Posterior cingulate gyrus (tissue), 11 donors: ENCODE measurements around the gene TAC3.

Experiments
- DNase-seq, 10 donors: peaks; one replicate each; pipeline versions ENCODE4 v3.0.0 to v3.0.0-alpha.2; 2020 to 2021; ENCODE audit warnings: mixed read lengths in 3 of 10
- intact Hi-C: fragments of 100-400 bp; cut with DNase I; formaldehyde crosslinking; loops from one replicate; pipeline ENCODE4 v1.15.1; 2023

The TAC3 gene

DNA sequence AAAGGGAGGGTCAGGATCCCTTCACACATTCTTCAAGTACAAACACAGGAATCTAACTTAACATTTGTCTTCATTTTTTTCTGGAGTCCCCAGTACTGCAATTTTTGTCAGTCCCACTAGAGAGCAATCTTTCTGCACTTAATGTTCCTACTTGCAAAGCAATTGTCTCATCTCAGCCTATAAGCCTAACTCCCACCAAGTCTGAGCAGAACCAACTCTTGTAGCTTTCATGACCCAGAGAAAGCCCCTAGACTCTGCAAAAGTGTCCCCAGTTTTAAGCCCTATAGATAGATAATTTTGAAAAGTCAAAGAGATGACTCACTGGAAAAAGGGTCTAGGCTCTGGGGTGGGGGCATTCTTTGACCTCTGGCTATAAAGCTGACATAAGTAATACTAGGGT lies 8.2 kb downstream of the TAC3 start:
- intact Hi-C loops = loop anchor here (2.0 kb wide), 1 partner anchor 53 kb away; no protein-coding TSS in a partner anchor

DNA sequence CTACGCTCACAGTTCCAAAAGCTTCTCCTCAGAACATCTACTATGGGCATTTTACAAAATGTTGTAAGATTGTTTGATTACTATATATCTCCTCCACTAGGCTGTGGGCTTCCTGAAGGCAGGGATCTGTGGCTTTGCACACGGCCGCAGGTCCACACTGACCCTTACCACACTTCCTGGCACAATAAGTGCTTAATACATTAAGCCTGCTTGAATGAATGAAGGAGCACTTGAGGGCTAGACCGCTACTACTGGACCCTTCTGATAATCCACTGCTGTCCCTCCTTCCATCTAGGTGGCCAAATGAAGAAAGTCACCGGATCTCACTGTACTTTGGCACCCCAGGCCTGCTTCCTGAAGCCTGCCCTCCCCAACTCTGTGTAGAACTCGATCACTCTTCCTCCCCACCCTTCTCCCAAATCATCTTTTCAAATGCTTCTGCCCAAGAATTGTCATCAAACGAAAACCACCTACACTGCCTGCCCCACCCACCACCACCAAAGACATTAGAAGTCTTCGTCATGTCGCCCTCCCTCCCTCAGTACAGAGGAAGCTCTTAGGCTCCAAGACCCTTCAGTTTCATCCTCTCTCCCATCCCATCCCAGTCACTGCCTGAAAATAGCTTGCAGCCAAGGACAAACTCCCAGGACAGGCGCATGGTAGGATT lies 9.4 kb downstream of the TAC3 start:
- no peak for DNase-seq
- intact Hi-C loops = loop anchor here (1.0 kb wide), 1 partner anchor 105 kb away; no protein-coding TSS in a partner anchor

More for the DNA sequence above, 8.2 kb downstream of the TAC3 start:
- DNase-seq = peak in 1 of 10 donors; percentile 12

DNA sequence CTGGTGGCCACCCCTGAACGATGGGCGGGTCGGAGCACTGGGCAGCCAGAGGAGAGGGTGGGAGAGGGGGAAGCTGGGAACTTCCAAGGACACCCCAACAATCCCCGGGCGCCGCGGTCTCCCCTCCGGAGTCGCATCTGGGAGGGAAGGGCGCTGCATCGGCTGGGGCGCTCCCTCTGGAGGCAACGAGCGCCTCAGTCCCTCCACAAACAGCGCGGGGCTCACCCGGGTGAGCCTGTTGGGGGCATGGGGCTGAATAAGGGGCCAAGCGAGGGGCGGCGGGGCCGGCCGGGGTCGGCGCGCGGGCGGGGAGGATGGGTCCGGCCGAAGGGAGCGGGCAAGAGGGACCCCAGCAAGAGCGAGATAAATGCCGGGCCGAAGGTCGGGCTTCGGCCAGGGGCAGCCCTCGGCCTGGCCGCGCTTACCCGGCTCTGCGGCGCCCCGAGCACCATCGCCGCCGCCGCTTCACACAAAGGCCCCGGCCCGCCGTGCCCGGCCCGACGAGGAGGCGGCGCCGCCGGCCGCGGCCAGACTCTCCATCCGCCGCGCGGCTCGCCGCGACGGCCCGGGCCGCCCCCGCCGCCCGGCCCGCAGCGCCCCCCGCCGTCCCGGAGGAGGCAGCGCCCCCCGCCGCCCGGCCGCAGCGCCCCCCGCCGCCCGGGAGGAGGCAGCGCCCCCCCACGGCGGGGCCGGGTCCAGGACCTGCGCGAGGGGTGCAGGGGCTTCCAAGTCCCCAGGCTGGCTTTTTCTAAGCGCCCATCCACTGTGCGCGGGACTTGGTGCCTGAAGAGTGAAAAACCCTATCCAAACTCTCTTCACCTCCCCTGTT lies 10.1 kb downstream of the TAC3 start, which contains the start of gene ZBTB39:
TSS of gene ZBTB39 (minus strand) at position 567 of the 829 bp plus-strand sequence. CDS start 1,629 bp downstream, outside the sequence.
- intact Hi-C loops = no loop called here
- DNase-seq = peak in 9 of 10 donors; percentile 23 to 94 (median 49)

DNA sequence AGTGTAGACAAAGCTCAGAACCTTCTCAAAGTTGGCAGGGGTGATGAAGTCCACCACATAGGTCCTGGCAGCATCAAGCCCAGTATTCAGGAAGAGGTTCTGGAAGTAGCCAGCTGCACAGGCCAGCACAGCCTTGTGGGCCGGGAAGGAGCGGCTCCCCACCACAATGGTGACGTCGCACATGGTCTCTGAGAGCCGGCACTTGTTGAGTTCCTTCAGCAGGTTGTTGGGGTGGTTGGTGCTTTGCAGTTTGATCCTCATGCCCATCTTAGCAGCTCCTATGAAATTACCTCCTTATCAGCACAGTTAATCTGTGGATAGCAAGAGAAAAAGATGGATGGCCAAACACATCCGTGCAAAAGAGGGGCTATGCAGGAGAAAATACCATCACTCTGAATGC lies 11.7 kb downstream of the TAC3 start:
- intact Hi-C loops = no loop called here
- DNase-seq = peak in 1 of 10 donors; percentile 34

DNA sequence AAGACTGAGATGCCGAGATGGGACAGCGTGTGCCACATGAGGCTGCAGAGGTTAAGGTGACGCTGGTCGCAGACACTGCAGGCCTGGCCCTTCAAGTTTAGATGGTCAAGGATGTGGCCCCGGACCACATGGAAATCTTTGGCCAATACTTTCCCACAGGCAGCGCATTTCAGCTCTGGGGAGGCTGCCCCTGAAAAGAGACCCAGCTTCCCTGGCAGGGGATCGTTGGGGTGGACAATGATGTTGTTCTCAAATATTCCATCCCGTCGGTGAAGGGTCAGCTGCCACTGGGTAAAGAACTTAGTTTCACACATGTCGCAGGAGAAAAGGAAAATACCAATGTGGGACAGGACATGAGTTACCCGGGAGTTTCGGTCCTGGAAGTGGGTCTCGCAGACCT lies 12.9 kb downstream of the TAC3 start:
- peak in 1 of 10 donors; percentile 40 for DNase-seq
- intact Hi-C loops = no loop called here

DNA sequence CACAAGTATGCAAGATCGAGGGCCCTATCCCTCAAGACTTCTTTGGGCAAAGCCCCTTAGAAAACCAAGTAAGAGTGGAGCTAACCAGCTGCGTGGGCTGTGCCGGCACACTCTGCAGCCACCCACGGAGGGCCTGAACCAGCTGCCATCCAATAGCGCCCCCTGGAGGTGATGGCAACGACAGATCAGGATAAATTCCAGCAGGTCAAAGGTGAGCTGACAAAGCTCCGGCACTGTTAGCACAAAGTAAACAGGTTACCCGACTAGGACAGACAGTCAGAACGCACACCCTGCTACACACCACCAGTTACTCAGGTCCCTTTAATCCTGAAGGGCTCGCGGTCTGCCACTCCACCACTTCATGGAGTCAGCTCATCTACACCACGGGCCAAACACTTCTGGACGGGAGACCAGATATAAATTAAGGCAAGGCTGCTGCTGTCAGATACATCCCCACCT lies 14.9 kb downstream of the TAC3 start:
- peak in 6 of 10 donors; percentile 28 to 89 (median 43) for DNase-seq
- intact Hi-C loops = no loop called here

DNA sequence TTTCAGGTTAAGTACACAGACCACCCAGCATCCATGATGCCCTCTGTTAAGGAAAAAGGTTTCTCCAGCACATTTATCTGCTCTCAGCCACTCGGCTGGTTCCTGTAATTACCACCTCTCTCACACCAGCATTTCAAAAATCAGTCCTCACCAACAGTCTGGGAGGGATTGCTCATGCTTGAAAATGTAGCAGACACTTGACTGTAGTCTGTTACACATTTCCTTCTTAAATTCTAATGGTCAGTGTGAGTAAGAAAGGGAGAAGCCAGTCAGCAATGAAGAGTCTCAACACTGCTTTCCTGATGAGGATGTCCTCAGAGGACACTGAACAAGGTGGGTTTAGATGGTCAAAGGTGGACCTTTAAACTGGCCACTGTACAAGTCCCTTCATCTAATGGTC lies 15.9 kb downstream of the TAC3 start:
- no peak for DNase-seq
- intact Hi-C loops = no loop called here

DNA sequence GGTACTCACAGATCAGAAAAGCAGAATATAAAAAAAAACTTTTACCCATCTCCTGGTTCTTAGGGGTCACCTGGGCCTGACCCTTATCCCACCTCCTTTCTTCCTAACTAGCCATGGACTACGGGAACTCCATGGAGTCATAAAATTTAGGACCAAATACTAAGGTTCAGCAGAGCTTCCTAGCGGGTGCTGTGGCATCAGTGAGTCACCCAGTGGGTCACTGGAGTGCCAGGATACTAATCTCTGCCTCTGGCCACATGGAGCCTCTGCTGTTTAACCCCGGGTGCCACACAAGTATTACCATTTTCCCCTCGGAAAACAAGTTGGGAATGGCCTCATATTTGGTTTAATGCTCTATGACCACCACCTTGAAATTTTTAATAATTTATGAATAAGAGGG lies 16.9 kb downstream of the TAC3 start:
- intact Hi-C loops = no loop called here
- DNase-seq = no peak

DNA sequence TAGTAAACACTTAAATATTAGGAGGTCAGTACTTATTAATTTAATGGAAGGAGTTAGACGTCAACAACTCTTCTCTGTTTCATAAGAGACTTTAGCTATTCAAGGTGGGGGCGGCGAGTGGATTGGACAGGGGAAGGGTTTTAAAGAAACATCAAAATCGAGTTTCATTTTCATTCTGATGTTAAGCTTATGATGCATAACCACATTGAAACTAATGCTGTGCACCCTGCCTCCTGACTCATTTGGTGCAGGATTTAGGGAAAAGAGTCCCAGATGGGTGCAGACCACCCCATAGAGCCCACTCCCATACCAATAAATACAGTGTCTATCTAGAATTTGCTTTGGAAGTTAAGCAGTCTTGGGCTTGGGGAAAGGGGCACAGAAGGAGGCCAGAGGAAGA lies 17.3 kb downstream of the TAC3 start:
- intact Hi-C loops = no loop called here
- DNase-seq = no peak

DNA sequence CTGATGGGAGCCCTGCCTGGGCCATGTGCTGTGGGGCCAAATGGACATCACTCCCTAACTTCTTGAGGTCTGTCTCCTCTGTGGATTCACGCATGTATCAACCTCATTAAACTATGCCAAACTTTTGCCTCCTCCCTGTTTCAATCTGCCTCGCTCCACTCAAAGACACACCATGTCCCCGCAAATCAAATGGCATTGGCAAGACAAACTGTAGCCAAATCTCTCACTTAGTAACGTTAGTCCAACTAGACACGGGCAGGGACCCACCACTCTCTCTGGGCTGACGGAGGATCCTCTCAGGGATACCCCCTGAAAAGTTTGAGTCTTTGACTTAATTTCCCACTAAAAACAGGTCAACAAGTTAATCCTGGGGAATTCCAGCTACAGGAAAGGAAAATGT lies 18.0 kb downstream of the TAC3 start:
- intact Hi-C loops = no loop called here

DNA sequence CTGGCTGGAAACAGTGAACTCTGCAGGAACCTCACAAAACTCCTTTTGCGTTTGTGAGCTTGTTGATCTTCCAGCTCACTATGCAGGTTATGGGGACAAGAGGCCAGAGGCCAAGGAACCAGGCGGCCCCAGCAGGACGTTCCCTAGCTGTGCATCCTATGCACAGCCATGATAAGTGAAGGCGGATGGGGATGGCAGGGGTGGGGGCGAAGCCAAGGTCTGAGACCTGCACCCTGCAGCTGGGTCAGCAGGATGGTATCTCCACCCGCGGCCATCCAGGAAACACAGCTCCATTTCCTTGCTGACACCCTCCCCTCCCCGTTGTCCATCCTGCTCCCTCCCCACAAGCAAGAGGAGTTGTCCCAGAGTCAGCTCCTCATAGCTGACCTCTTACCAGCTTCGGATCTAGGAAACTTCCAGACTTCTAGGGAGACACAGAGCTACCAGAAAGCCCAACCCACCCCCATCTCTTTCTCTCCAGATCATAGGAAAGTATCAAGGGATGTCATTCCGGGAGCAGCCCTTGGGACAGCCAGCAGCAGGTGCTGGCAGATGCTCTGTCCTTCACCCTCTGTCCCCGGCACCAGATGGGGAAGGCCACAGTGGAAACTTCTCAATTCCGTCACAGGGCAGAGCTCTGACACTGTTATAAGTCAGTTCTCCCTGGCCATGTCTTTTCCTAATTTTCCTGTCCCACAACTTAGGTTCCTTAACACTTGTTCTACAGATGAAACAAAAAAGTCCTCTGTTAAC lies 19.4 kb downstream of the TAC3 start:
- peak in 1 of 10 donors; percentile 71 for DNase-seq

More for the DNA sequence above, 18.0 kb downstream of the TAC3 start:
- no peak for DNase-seq

DNA sequence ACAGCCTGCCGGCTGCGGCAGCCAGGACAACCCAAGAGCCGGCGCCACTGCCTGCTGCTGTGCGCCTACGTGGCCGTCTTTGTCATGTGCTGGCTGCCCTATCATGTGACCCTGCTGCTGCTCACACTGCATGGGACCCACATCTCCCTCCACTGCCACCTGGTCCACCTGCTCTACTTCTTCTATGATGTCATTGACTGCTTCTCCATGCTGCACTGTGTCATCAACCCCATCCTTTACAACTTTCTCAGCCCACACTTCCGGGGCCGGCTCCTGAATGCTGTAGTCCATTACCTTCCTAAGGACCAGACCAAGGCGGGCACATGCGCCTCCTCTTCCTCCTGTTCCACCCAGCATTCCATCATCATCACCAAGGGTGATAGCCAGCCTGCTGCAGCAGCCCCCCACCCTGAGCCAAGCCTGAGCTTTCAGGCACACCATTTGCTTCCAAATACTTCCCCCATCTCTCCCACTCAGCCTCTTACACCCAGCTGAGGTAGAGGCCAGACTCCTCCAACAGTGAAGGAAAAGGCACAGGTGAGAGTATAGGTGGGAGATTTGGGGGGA lies 20.3 kb downstream of the TAC3 start:
- intact Hi-C loops = no loop called here
- peak in 1 of 10 donors; percentile 32 for DNase-seq

More for the DNA sequence above, 19.4 kb downstream of the TAC3 start:
- intact Hi-C loops = no loop called here

DNA sequence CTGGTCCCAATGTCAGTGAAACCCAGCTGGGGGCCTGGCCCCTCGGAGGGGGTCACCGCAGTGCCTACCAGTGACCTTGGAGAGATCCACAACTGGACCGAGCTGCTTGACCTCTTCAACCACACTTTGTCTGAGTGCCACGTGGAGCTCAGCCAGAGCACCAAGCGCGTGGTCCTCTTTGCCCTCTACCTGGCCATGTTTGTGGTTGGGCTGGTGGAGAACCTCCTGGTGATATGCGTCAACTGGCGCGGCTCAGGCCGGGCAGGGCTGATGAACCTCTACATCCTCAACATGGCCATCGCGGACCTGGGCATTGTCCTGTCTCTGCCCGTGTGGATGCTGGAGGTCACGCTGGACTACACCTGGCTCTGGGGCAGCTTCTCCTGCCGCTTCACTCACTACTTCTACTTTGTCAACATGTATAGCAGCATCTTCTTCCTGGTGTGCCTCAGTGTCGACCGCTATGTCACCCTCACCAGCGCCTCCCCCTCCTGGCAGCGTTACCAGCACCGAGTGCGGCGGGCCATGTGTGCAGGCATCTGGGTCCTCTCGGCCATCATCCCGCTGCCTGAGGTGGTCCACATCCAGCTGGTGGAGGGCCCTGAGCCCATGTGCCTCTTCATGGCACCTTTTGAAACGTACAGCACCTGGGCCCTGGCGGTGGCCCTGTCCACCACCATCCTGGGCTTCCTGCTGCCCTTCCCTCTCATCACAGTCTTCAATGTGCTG lies 21.0 kb downstream of the TAC3 start:
- intact Hi-C loops = no loop called here
- peak in 1 of 10 donors; percentile 73 for DNase-seq

DNA sequence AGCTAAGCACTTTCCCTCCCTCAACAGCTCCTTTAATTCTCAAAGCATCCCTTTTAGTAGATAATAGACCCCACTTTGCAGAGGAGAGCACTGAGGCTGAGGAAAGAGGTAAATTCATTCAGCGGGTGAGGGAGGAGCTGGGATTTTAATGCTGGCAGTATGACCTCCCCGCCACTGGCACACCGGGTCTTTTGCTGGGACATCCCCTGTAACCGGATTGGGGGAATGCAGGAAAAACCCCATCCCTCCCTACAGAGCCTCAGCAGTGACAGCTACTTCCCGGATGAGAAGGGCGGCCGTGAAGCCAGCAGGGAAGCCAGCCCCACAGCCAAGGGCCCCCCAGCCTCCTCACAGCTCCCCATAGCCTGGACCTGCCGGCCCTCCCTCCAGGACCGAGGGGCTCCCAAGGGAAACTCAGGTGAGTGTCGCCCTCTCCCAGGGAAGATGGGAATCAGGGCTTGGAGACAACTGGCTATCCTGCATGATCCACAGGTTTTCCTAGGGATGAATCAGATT lies 22.0 kb downstream of the TAC3 start:
- intact Hi-C loops = no loop called here
- peak in 1 of 10 donors; percentile 45 for DNase-seq

DNA sequence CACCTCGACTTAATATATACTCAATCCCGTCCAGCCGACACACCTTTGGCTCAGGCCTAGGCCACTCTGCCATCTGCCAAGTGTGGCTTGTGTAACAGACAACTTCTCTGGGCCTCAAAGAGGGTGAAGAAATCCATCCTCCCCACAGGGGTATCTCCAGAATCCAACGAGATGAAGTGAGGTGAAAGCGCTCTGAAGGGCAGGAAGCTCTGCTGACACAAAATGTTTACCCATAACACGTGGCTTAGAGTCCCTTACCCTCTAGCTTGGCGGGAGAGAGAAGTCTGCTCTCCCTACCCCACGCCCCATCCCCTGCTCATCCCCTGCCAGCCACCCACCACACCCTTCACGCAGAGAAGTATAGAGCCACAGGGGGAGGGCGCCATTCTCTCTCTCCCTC lies 23.0 kb downstream of the TAC3 start:
- DNase-seq = peak in 1 of 10 donors; percentile 58
- intact Hi-C loops = no loop called here

DNA sequence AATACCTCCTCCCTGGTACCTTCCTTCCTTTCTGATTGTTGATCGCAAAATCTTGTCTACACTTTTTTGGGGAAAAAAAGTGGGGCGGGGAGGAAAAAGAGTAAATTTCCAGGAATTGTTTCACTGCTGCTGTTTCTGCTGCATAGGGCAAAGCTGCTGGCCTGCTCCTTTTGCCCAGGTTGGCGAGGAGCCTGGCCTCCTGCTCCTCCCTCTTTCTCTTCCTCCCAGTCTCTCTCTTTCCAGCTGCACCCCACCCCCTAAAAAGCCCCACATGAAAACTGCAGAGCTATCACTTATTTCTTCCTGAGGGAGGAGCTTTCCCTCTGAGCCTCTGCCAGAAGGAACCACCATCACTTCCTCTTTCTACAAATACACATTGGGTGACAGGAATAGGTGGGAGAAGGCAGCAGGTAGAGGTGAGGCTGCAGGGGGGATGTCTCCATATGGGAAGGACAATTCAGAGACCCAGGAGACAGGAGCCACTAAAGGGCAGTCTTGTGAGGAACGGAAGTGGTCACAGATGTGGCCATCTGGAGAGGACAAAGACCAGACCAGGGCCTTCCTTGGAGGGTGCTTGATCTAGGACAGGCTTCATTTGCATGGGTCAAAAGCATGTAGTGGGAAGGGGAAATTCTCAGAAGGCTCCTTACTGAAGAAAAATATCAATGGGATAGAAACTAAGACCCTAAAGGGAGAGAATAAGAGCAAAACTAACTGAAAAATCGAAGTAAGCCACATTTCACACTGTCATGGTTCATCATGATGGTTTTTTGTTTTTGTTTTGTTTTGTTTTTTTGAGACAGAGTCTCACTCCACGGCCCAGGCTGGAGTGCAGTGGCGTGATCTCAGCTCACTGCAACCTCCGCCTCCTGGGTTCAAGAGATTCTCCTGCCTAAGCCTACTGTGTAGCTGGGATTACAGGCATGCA lies 24.7 kb downstream of the TAC3 start:
- DNase-seq = peak in 1 of 10 donors; percentile 77
- intact Hi-C loops = no loop called here

DNA sequence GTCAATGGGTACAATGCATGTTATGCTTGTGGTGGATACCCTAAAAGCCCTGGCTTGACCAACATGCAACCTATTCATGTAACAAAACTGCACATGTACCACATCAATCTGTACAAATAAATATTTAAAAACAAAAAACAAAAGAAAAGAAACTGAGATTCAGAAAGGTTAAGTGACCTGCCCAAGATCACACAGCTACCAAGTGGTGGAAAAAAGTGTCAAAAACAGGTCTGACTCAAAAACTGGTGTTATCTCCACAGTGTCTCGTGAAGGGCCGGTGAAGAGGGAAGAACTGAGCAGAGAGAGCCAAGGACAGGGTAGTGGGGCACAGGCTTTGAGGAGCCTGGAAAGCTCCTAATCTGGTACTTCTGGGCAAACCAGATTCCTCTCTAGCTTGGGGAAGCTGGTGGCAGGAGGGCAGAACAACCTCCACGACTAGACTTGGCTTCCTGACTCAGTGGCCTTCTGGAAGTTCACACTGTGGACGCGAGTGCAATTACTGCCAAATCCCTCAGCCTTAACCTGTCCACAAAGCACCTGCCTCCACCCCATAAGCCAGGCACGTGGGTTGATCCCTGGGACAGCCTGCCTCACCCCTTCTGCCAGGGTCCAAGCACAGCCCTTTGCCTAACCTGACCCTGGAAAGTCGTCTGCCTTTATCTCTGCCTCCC lies 25.5 kb downstream of the TAC3 start:
- DNase-seq = peak in 1 of 10 donors; percentile 30
- intact Hi-C loops = no loop called here
